GM12872 (cell line): Measurements from ENCODE around the gene PALLD.

Experiments
- CTCF ChIP-seq: IDR thresholded peaks from 3 replicates; pipeline ENCODE4 v1.5.1; 2011; ENCODE audit warnings: low read depth, mild to moderate bottlenecking, low read length, moderate library complexity; ENCODE audit not compliant: insufficient read depth

The PALLD gene

GRCh38 chr4:168784786-168785461 lies 288.1 kb downstream of the PALLD start:
- TF ChIP-seq CTCF: no peak

- TF ChIP-seq CTCF: no peak
Observed at GRCh38 chr4:168787334-168787733, 290.5 kb downstream of the PALLD start.

GRCh38 chr4:168787801-168788595 lies 291.1 kb downstream of the PALLD start:
- TF ChIP-seq CTCF: no peak

DNA sequence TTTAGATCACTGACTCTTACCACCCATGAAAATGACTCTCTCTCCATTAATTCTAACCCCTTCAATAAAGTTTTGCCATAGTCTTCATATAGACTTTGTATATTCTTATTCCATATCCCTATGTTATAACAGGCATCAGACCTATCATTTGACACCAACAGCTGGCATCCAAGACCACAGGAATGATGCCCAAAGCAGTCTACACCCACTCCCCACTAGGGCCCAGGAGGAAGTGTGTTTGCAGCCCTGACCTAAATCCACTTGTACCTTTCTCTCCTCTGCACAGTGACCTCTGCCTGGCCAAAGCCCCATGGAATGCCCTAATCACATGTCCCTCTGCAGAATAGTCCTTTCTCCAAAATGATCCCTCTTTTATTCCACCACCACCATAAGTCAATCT lies 294.0 kb downstream of the PALLD start:
- TF ChIP-seq CTCF: no peak

- TF ChIP-seq CTCF: no peak
Observed at GRCh38 chr4:168791376-168791775, 294.5 kb downstream of the PALLD start.

DNA sequence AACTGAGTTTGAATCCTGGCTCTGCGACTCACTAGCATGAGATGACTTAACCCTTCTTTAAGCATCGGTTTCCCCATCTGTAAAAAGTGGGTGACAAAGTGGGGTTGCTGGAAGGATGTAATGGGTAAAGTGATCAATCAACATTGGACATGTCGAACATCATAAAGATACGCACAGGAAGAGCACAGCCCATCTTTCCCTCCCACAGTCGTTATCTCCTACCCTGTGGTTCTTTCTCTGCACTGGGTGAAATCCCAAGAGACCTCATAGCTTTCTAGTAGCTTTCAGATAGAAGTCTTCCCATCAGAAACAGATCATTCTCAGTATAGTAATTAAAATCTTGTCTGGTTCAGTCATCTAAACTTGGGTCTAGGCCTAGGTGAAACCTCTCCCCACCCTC lies 296.7 kb downstream of the PALLD start:
- TF ChIP-seq CTCF: no peak

DNA sequence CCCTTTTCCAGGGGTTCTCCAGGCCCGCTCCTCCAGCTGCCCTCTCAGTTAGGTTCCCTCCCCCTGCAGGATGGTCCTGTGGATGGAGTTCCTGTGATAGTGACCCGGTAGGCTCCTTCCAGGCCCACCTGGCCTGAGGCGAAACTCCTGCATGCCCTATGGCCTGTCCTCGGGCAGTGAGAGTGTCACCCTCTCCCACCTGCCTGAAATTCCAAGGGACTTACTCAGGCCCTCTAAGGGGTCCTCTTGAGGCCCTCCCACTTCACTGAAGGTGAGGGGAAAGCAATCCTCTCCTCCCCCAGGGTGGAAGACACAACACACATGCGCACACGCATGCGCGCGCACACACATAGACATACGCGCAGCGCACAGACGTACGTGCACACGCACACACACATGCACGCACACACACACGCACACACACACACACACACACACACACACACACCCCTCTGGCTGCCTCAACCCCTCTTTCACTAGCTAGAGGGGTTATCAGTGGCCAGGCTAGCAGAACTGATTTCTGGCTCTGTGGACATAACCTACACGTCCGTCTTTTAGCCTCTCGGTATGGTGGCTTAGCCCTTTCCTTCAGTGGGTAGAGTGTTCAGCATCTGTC lies 297.3 kb downstream of the PALLD start:
- TF ChIP-seq CTCF: no peak
